H9 (cell line): Measurements from ENCODE around the gene RHBDD1. TPM values are rescaled to one million over a fixed set of nuclear protein-coding genes. Genes with fewer than 3 reads are reported as not detected.

Experiments
- DNase-seq: peaks from one replicate; pipeline ENCODE4 v3.0.0-alpha.2; 2017
- H2AFZ ChIP-seq: one replicate; pipeline ENCODE4 v1.6.1; 2013; ENCODE audit warnings: mild to moderate bottlenecking, low read length, control low read depth, moderate library complexity
- H2AK5ac ChIP-seq: 2 replicates; pipeline ENCODE4 v1.6.1; 2013; ENCODE audit warnings: low read length, control low read depth, mixed read lengths; ENCODE audit not compliant: insufficient read length
- H2BK120ac ChIP-seq: one replicate; pipeline ENCODE4 v1.6.1; 2013; ENCODE audit warnings: low read depth, mild to moderate bottlenecking, low read length, control low read depth, inconsistent platforms; ENCODE audit not compliant: poor library complexity, severe bottlenecking
- H2BK12ac ChIP-seq: 2 replicates; pipeline ENCODE4 v1.6.1; 2013; ENCODE audit warnings: low read length, control low read depth, mixed read lengths, low read depth; ENCODE audit not compliant: insufficient read length
- H2BK15ac ChIP-seq: 2 replicates; pipeline ENCODE4 v1.6.1; 2013; ENCODE audit warnings: low read depth, low read length, control low read depth
- H2BK20ac ChIP-seq: one replicate; pipeline ENCODE4 v1.6.1; 2013; ENCODE audit warnings: low read depth, mild to moderate bottlenecking, low read length, control low read depth, inconsistent platforms; ENCODE audit not compliant: poor library complexity, severe bottlenecking
- H2BK5ac ChIP-seq: 2 replicates; pipeline ENCODE4 v1.6.1; 2013; ENCODE audit warnings: low read length, control low read depth, mixed read lengths; ENCODE audit not compliant: insufficient read length
- H3K14ac ChIP-seq: 2 replicates; pipeline ENCODE4 v1.6.1; 2013; ENCODE audit warnings: low read length, control low read depth; ENCODE audit not compliant: insufficient read depth
- H3K18ac ChIP-seq: 2 replicates; pipeline ENCODE4 v1.6.1; 2013; ENCODE audit warnings: low read depth, mild to moderate bottlenecking, mixed read lengths, low read length, control low read depth; ENCODE audit not compliant: insufficient read length
- H3K23ac ChIP-seq: 2 replicates; pipeline ENCODE4 v1.6.1; 2013; ENCODE audit warnings: low read length, control low read depth, mixed read lengths, low read depth; ENCODE audit not compliant: insufficient read length
- H3K23me2 ChIP-seq: 2 replicates; pipeline ENCODE4 v1.6.1; 2013; ENCODE audit warnings: low read depth, mild to moderate bottlenecking, mixed read lengths, low read length, control low read depth; ENCODE audit not compliant: insufficient read length, poor library complexity, severe bottlenecking
- H3K27ac ChIP-seq: 2 replicates; pipeline ENCODE4 v1.5.1; 2013; ENCODE audit warnings: low read length, control low read depth, mixed read lengths, low read depth; ENCODE audit not compliant: insufficient read length
- H3K27me3 ChIP-seq: 2 replicates; pipeline ENCODE4 v1.6.1; 2013; ENCODE audit warnings: low read length, control low read depth, inconsistent platforms; ENCODE audit not compliant: insufficient read depth
- H3K4ac ChIP-seq: 2 replicates; pipeline ENCODE4 v1.6.1; 2013; ENCODE audit warnings: low read depth, mild to moderate bottlenecking, control low read depth, inconsistent platforms, low read length, moderate library complexity
- H3K4me1 ChIP-seq: 2 replicates; pipeline ENCODE4 v1.6.1; 2013; ENCODE audit warnings: low read length, control low read depth, inconsistent platforms; ENCODE audit not compliant: insufficient read depth
- H3K4me2 ChIP-seq: 2 replicates; pipeline ENCODE4 v1.6.1; 2013; ENCODE audit warnings: low read length, control low read depth, mixed read lengths; ENCODE audit not compliant: insufficient read length, insufficient read depth
- H3K56ac ChIP-seq: 2 replicates; pipeline ENCODE4 v1.6.1; 2013; ENCODE audit warnings: low read depth, mild to moderate bottlenecking, mixed read lengths, low read length, control low read depth; ENCODE audit not compliant: insufficient read length
- H3K79me1 ChIP-seq: 2 replicates; pipeline ENCODE4 v1.6.1; 2013; ENCODE audit warnings: low read depth, mild to moderate bottlenecking, moderate library complexity, low read length, control low read depth, inconsistent platforms; ENCODE audit not compliant: insufficient read depth, poor library complexity, severe bottlenecking
- H3K79me2 ChIP-seq: 2 replicates; pipeline ENCODE4 v1.6.1; 2013; ENCODE audit warnings: low read length, control low read depth, inconsistent platforms; ENCODE audit not compliant: insufficient read depth
- H3K9ac ChIP-seq: 2 replicates; pipeline ENCODE4 v1.6.1; 2013; ENCODE audit warnings: low read length, control low read depth, mixed read lengths; ENCODE audit not compliant: insufficient read length; ENCODE audit errors: extremely low read depth
- H3K9me3 ChIP-seq: one replicate; pipeline ENCODE4 v1.6.1; 2013; ENCODE audit warnings: low read depth, low read length, inconsistent platforms; ENCODE audit not compliant: control insufficient read depth
- H3T11ph ChIP-seq: one replicate; pipeline ENCODE4 v1.6.1; 2013; ENCODE audit warnings: mild to moderate bottlenecking, low read length, control low read depth, inconsistent platforms
- H4K20me1 ChIP-seq: one replicate; pipeline ENCODE4 v1.6.1; 2013; ENCODE audit not compliant: control insufficient read depth, insufficient read length, insufficient read depth
- H4K5ac ChIP-seq: 2 replicates; pipeline ENCODE4 v1.6.1; 2013; ENCODE audit warnings: low read depth, mild to moderate bottlenecking, mixed read lengths, low read length, control low read depth; ENCODE audit not compliant: insufficient read length
- H4K8ac ChIP-seq: replicated peaks from 2 replicates; pipeline ENCODE4 v1.6.1; 2013; ENCODE audit warnings: low read length, control low read depth, mixed read lengths, low read depth; ENCODE audit not compliant: insufficient read length
- H4K91ac ChIP-seq: 2 replicates; pipeline ENCODE4 v1.6.1; 2013; ENCODE audit warnings: low read depth, mild to moderate bottlenecking, moderate library complexity, mixed read lengths, low read length, control low read depth; ENCODE audit not compliant: insufficient read length
- H3K27ac Mint-ChIP-seq, 3 experiments: 2 replicates in 2 of 3; 3 replicates in 1 of 3; pipeline ENCODE4 v1.8.0; 2020 to 2021; ENCODE audit warnings: mixed read lengths in 3 of 3, mild to moderate bottlenecking in 1 of 3, moderate library complexity in 1 of 3
- H3K27me3 Mint-ChIP-seq: 2 replicates; pipeline ENCODE4 v1.8.0; 2021; ENCODE audit warnings: low read depth, mild to moderate bottlenecking, moderate library complexity, mixed read lengths
- H3K36me3 Mint-ChIP-seq, 3 experiments: 2 replicates in 2 of 3; 3 replicates in 1 of 3; pipeline ENCODE4 v1.8.0; 2020 to 2021; ENCODE audit warnings: low read depth in 3 of 3, mixed read lengths in 3 of 3; ENCODE audit not compliant: insufficient read depth in 1 of 3
- H3K4me1 Mint-ChIP-seq, 2 experiments: 2 replicates each; pipeline ENCODE4 v1.8.0; 2020; ENCODE audit warnings: mixed read lengths in 2 of 2
- H3K4me3 Mint-ChIP-seq, 2 experiments: 2 replicates in 1 of 2; 3 replicates in 1 of 2; pipeline ENCODE4 v1.8.0; 2020 to 2021; ENCODE audit warnings: mild to moderate bottlenecking in 2 of 2, mixed read lengths in 2 of 2, moderate library complexity in 1 of 2
- H3K9me3 Mint-ChIP-seq, 2 experiments: 2 replicates in 1 of 2; 3 replicates in 1 of 2; pipeline ENCODE4 v1.8.0; 2020; ENCODE audit warnings: mild to moderate bottlenecking in 2 of 2, mixed read lengths in 2 of 2, moderate library complexity in 1 of 2
- WGBS: extraction: QIAGEN DNeasy Blood & Tissue Kit; methylation state at CpG from one replicate; pipeline ENCODE4 v1.1.7; 2013; ENCODE audit warnings: missing lambda C conversion rate, low lambda C conversion rate, mixed read lengths; ENCODE audit not compliant: insufficient read length; ENCODE audit errors: extremely low coverage; 5-methylcytosine and 5-hydroxymethylcytosine counted together
- total RNA-seq: library from RNA; stranded (reverse); gene quantifications from 2 replicates; pipeline ENCODE4 v1.2.1, GENCODE V29; 2021
- TF ChIP-seq, protein P1 (sequence below): fragments of 200-600 bp; sonication (generic); conservative IDR thresholded peaks from 3 replicates; pipeline ENCODE4 v1.8.0; 2021; ENCODE audit warnings: antibody characterized with exemption, mild to moderate bottlenecking

RHBDD1 gene
- total RNA-seq, 1 experiment from 2014 or later: 24.9 TPM

DNA sequence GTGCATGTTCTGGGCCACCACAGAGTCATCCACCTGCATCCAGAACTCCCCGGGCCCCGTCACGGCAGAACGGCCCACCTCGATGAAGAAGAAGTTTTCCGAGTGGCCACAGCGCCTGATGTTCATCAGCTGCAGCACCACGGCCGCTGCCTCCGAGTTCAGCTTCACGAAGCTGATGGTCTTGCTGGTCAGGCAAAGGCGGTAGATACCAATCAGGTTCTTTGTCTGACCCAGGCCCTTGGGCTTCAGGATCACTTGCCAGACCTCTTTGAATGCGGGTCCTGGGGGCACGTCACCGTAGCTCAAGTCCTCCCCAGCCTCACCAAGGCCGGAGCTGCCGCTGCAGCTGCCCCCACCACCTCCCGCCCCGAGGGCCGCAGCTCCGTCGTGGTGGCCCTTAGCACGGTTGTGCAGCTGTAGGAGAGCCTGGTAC is 37.8 kb upstream of the RHBDD1 start:
- Histone ChIP-seq H3K27me3 (no peaks in the 10 kb centered on the region), H3T11ph (no peak overlapping the region), H3K27ac (no peak overlapping the region), H2AFZ (no peak overlapping the region), H4K20me1 (no peaks in the 10 kb centered on the region), H2BK15ac (no peak overlapping the region), H2BK120ac (no peak overlapping the region), H3K14ac (no peak overlapping the region; the same call in 1 of the 2 replicates), H2BK12ac (no peak overlapping the region), H4K91ac (no peak overlapping the region), H3K56ac (no peak overlapping the region), H3K79me2 (peaks cover 8% of the 10 kb centered on the region; the same call in 1 of the 2 replicates), H3K4me1 (peaks cover 2% of the 10 kb centered on the region; the same call in 1 of the 2 replicates), H3K23ac (no peak overlapping the region), H2BK20ac (no peak overlapping the region), H3K23me2 (peaks cover 22% of the 10 kb centered on the region), H4K8ac (no peak overlapping the region), H3K9me3 (no peaks in the 10 kb centered on the region), H3K9ac (no peak overlapping the region), H3K18ac (no peak overlapping the region), H2AK5ac (no peak overlapping the region), H3K4me2 (peak overlapping the region; percentile 46), H2BK5ac (no peak overlapping the region), H3K79me1 (peaks cover 5% of the 10 kb centered on the region), H4K5ac (no peak overlapping the region), H3K4ac (no peak overlapping the region)
- no peak for DNase-seq
- H3K27me3 Mint-ChIP-seq: peaks cover 1% of the 10 kb centered on the region; the same call in 1 of the 2 replicates
- H3K4me3 Mint-ChIP-seq: peak overlapping the region; percentile 84 to 88
- peaks cover 23 to 36% (median 34%) of the 10 kb centered on the region in 3 experiments for H3K36me3 Mint-ChIP-seq
- H3K9me3 Mint-ChIP-seq: peaks cover 0 to 4% of the 10 kb centered on the region in 2 experiments; a peak in 3 of 5 replicates
- TF ChIP-seq, protein P1, sequence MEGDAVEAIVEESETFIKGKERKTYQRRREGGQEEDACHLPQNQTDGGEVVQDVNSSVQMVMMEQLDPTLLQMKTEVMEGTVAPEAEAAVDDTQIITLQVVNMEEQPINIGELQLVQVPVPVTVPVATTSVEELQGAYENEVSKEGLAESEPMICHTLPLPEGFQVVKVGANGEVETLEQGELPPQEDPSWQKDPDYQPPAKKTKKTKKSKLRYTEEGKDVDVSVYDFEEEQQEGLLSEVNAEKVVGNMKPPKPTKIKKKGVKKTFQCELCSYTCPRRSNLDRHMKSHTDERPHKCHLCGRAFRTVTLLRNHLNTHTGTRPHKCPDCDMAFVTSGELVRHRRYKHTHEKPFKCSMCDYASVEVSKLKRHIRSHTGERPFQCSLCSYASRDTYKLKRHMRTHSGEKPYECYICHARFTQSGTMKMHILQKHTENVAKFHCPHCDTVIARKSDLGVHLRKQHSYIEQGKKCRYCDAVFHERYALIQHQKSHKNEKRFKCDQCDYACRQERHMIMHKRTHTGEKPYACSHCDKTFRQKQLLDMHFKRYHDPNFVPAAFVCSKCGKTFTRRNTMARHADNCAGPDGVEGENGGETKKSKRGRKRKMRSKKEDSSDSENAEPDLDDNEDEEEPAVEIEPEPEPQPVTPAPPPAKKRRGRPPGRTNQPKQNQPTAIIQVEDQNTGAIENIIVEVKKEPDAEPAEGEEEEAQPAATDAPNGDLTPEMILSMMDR: no peak
- no CpG with 5 or more reads among the region's 23 CpGs for WGBS
- peak overlapping the region in 1 of 3 experiments; percentile 82; a peak in 1 of 7 replicates for H3K27ac Mint-ChIP-seq
- peaks cover 40 to 57% of the 10 kb centered on the region in 2 experiments for H3K4me1 Mint-ChIP-seq
